Muscle of back (tissue), 11 donors: ENCODE data around the gene HTRA2. TPM values are rescaled to one million over a fixed set of nuclear protein-coding genes. Genes with fewer than 3 reads are reported as not detected.
A peak's percentile ranks its signal among the peaks of the same experiment; 100 is the strongest.
"Not testable (repeated sequence)": the region's sequence is repeated elsewhere in the genome, so short reads cannot be mapped to it uniquely, and the experiment has no call there.

Experiments
- DNase-seq, 3 donors: peaks; one replicate each; pipeline versions ENCODE4 v3.0.0 to v3.0.0-alpha.2; 2013
- polyA plus RNA-seq, 10 donors: library from polyadenylated mRNA; unstranded; fragments of 120-200 nt; gene quantifications; one replicate each; pipeline ENCODE4 v1.2.1, GENCODE V29; 2013; ENCODE audit not compliant: insufficient read length in 10 of 10

Gene HTRA2
- polyA plus RNA-seq, 10 donors = 22.5 to 32.7 (median 26.9) TPM

GRCh38 chr2:74556831-74557370 lies 27.2 kb downstream of the HTRA2 start:
- no peak for DNase-seq

DNA sequence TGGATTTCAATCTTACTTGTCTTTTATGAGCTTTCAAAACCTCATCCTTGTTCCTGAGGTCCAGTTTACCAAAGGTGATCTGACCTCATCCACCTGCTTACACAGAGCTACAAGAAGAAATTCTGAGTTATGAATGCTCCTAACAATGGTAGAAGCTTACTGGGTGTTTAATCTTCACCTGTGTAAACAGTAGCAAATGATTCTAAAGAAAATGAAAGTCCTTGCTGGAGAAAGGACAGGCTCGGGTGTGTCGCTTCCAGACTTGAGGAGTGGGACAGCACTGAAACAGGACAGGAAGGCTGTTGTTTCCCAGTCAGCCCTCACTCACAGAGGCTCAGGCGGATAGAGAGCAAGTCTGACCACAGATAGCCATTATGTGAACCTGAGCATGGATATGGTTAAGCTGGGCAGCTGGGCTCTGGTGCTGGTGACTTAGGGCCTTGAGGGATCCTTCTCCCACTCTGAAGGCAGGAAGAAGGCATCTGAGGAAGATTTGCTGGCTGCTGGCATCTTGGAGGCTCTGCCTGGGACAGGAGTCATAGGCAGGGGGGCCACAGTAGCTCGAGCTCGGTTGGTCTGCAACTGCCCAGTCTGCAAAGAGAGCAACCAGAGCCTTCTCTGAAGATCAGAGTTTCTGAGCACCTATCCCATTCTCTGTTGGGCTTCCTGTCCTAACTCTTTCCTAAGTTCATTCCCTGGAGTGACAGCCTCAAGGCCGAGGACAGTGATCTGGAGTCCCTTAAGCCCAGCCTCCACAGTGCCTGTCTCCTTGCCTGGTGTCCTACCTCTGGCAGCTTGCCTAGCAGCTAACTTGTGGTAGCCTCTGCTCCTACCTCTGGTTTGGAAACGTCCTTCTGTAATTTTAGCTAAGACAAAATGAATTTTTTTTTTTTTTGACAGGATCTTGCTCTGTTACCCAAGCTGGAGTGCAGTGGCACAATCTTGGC lies 28.8 kb downstream of the HTRA2 start:
- DNase-seq = no peak

- DNase-seq = no peak
Measured at GRCh38 chr2:74559912-74560311, 30.2 kb downstream of the HTRA2 start.

GRCh38 chr2:74560591-74560990 lies 30.9 kb downstream of the HTRA2 start:
- DNase-seq = no peak

- DNase-seq = not testable (repeated sequence)
Measured at GRCh38 chr2:74561022-74561421, 31.3 kb downstream of the HTRA2 start.

DNA sequence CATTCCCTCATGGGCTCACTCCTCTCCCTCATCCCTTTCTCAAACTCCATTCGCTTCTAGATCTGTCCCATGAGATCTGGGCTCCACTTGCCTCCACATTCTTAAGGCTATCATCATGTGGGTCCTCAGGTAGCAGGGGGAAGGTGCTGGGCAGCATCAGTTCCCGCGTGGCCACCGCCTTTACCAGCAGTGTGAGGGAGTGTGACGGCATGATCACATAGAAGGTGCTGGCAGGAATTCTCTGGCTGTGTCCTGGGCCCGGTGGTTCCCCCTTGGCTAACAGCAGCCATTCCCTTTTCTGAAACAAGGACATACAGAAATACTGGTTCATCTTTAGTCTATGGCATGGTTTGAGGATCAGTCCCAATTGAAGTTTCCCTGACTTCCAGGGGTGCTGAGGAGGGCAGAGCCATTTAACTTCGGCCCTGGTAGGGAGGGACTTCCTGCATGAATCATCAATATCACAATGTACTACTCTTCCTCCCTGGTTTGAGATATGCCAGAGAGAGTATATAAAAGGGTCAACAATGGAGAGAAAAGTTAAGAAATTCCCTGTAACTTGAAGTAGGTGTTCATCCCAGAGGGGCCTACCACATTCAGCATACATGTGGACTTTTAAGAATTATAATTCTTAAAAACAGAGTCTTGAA lies 32.5 kb downstream of the HTRA2 start:
- no peak for DNase-seq

- DNase-seq = no peak
Measured at GRCh38 chr2:74564222-74564621, 34.5 kb downstream of the HTRA2 start.

DNA sequence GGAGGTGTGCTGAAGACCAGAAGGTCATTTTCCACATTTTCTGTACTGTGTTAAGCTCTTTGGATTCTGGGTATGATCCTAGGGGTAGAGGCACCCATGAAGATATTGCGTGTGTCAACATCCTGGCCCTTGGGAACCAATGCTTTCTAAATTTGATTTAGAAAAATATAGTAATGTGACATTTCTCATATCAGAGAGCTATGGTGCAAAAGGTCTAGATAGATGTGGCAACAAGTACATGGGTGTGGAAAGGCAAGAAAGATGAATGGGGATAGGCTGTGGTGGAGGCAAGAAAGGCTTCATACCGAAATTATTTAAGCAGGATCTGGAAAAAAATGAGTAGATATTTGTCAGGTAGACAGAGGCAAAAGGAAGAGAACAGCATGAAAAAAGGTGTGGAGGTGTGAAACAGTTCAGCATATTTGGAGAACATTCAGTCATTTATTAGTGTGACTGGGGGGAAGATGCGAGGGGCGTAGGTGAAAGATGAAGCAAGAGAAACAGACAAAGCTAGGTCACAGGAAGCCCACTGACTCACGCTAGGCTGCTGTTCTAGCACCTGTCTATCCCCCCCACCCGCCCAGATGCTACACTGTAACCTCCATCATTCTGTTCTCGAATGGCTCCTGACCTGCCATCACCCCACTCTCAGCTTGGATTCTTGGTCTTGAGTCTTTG lies 36.5 kb downstream of the HTRA2 start:
- no peak for DNase-seq

DNA sequence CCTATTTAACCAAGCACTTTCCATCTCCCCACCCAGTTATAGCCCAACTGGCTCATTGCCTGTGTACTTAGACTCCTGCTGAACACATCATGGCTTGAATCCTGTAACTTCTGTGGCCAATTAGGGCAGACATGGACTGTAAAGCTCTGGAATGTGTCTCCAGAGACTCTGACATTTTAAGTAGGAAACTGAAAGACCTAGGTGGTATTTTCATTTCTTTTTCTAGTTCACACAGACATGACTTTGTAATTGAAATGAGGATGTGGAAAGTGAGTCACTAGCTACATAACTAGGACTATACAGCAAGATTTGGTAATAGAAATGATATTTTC lies 37.0 kb downstream of the HTRA2 start:
- peak in 1 of 3 donors; percentile 95 for DNase-seq

- DNase-seq = peak in 1 of 3 donors; percentile 54
Measured at GRCh38 chr2:74567881-74568280, 38.1 kb downstream of the HTRA2 start.

GRCh38 chr2:74569686-74570085 lies 40.0 kb downstream of the HTRA2 start:
- no peak for DNase-seq

DNA sequence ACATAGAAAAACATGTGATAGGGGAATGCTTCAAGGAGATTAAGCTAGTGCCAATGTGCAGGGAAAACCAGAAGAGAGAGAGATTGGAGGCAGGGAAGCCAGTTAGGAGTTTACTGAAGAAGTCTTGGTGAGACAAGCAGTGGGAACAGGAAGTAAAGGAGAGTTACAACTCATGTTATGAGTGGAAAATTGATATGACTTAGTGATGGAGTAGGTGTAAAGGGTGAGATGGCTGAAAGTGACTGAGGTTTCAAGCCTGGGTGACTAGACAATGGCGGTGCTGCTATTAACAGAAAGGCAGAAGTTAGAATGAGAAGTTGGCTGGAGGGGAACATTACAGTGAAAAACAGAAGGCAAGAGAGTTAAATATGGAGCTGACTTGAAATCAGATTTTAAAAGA lies 41.3 kb downstream of the HTRA2 start:
- DNase-seq = no peak

GRCh38 chr2:74572178-74572925 lies 42.6 kb downstream of the HTRA2 start:
- no peak for DNase-seq

DNA sequence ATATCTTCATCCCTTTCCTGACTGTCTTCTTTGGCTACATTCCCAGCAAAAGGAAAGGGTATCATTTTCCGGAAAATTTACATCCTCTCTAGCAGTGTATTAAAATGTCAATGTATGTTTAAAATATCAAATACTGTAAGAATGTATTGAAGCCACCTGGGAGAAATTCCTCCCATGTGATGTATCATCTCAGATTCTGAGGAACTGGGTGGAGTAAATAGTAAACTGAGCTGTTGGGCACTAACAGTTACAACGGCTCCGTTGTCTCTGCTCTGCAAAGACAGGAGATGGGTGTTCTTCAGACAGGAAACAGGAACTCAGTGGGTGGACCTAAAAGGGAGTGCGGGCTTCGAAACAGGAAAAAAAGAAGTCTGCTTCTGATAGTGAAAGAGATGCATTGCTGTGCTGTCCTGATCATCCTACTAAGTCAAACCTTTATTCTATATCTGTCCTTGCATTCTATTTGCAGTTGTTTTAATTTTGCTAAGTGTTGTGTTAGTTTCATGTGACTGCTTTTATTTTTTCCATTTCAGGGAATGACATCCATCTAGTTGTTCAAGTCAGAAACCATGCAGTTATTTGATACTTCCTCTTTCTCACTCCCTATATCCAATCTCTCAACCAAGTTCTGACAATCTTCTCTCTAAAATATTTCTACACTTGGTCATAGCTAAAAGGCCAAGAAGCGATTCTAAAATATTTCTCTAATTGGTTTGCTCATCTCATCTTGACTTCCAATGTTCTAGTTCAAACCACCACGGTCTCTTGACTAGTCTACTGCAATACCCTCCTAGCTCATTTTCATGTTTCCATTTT lies 44.2 kb downstream of the HTRA2 start:
- peak in 2 of 3 donors; percentile 51 to 55 for DNase-seq

GRCh38 chr2:74575320-74575719 lies 45.6 kb downstream of the HTRA2 start:
- no peak for DNase-seq

- no peak for DNase-seq
Measured at GRCh38 chr2:74576211-74576862, 46.6 kb downstream of the HTRA2 start.

GRCh38 chr2:74576863-74577229 lies 47.1 kb downstream of the HTRA2 start:
- peak; percentile 60 to 79 (median 65) for DNase-seq

GRCh38 chr2:74577448-74577847 lies 47.7 kb downstream of the HTRA2 start:
- DNase-seq = peak in 1 of 3 donors; percentile 60

DNA sequence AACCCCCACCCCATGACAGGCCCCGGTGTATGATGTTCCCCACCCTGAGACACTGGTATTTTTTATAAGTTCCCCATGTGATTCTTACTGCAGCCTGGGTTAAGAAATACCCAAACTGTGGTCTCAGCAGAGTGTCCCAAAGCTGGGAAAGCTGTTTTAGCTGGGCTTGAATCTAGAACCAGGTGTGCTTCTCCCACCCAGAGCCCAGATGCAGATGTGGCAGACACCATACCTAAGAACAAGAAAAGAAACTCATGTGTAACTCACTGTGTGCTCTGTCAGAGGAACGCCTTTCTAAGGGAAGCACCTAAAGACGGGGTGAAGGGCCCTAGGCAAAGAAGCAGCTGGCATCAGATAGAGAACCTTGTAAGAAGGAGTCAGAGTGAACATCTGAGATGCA lies 48.7 kb downstream of the HTRA2 start:
- no peak for DNase-seq

DNA sequence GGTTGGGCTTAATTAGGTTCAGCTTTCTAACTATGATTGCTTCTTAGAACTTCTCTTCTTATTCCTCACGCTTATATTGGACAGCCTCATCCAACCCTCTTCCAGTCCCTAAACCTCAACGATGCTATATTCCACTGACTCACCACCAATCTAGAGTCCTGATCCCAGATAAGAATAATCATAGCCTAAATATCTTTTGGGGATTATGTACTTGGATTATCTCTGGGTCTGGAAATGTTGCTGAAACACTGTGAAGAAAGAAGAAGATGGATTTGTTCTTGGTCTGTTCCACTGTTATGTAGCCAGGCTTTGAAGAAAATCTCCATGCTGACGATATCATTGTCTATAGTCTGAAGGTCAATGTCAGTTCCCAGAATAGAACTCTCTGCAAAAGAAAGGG lies 51.7 kb downstream of the HTRA2 start:
- DNase-seq = no peak
